ENCODE data around the gene KCNK1. TPM values are rescaled to one million over a fixed set of nuclear protein-coding genes. Genes with fewer than 3 reads are reported as not detected.

The KCNK1 gene
- total and polyA plus RNA-seq, 10 donors = 0.15 to 2.9 (median 1.3) TPM

DNA sequence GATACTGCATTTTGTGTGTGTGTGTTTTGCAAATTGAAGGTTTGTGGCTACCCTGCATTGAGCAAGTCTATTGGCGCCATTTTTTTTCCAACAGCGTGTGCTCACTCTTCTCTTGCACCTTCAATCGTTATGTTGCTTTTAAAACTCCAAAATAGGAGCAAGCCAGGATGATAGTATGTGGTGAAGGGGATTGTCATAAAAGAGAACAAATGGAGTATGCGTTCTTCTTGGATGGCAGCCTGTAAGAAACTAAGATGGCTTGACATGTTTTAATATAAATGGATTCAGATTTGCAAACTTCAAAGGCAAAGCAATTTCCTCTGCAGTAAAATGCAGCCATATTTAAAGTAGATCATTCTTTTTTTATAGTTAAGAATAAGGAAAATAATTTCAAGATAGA lies 43.2 kb upstream of the KCNK1 start:
- intact Hi-C loops (cut with DNase I; ENCODE audit: low total_unique reads) = no loop called here
- H3K9me3 ChIP-seq = peaks cover 0 to 8% (median 5%) of the 10 kb centered on the region in 8 donors
- H3K4me3 ChIP-seq = no peak overlapping the region
- DNase-seq = no peak
- TF ChIP-seq POLR2A (IDR thresholded peaks at IDR 0.05) (no peak), POLR2AphosphoS5 (IDR thresholded peaks at IDR 0.05) (no peak)
- TF ChIP-seq, protein P1, sequence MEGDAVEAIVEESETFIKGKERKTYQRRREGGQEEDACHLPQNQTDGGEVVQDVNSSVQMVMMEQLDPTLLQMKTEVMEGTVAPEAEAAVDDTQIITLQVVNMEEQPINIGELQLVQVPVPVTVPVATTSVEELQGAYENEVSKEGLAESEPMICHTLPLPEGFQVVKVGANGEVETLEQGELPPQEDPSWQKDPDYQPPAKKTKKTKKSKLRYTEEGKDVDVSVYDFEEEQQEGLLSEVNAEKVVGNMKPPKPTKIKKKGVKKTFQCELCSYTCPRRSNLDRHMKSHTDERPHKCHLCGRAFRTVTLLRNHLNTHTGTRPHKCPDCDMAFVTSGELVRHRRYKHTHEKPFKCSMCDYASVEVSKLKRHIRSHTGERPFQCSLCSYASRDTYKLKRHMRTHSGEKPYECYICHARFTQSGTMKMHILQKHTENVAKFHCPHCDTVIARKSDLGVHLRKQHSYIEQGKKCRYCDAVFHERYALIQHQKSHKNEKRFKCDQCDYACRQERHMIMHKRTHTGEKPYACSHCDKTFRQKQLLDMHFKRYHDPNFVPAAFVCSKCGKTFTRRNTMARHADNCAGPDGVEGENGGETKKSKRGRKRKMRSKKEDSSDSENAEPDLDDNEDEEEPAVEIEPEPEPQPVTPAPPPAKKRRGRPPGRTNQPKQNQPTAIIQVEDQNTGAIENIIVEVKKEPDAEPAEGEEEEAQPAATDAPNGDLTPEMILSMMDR (IDR thresholded peaks at IDR 0.05 in 8 of 11, conservative IDR thresholded peaks at IDR 0.05 in 3 of 11) = no peak
- H3K27me3 ChIP-seq (replicated peaks in 1 of 7) = peaks cover 0 to 7% (median 0%) of the 10 kb centered on the region in 7 donors
- no peaks in the 10 kb centered on the region for H3K36me3 ChIP-seq
- 74 to 94% (median 88%) methylated on average over 4 of the region's 4 CpGs for WGBS, 5 donors
- no peak overlapping the region for H3K27ac ChIP-seq
- H3K4me1 ChIP-seq = no peaks in the 10 kb centered on the region

DNA sequence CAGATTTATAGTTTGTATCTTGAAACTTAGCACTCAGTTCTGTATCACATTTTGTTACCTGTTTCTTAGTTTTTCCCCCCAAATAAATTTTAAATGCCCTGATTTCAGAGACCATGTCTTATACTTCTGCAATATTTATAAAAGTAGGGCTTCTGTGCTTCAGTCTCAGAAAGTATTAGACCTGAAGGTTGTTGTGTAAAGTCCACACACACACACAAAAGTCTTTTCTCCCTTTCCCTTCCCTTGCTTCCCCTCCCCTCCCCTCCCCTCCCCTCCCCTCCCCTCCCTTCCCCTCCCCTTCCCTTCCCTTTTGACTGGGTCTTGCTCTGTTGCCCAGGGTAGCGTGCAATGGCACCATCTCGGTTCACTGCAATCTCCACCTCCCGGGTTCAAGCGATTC lies 41.0 kb upstream of the KCNK1 start:
- no peaks in the 10 kb centered on the region for H3K4me1 ChIP-seq
- no peak overlapping the region for H3K4me3 ChIP-seq
- H3K36me3 ChIP-seq = no peaks in the 10 kb centered on the region
- intact Hi-C loops (cut with DNase I; ENCODE audit: low total_unique reads) = no loop called here
- no peak for TF ChIP-seq POLR2AphosphoS5 (IDR thresholded peaks at IDR 0.05)
- TF ChIP-seq, protein P1 (IDR thresholded peaks at IDR 0.05 in 8 of 11, conservative IDR thresholded peaks at IDR 0.05 in 3 of 11) = no peak
- TF ChIP-seq POLR2A (IDR thresholded peaks at IDR 0.05) = no peak
- no peaks in the 10 kb centered on the region for H3K9me3 ChIP-seq
- DNase-seq = no peak
- WGBS, 5 donors = 85 to 100% (median 96%) methylated on average over 2 to 4 of the region's 4 CpGs
- peaks cover 0 to 7% (median 0%) of the 10 kb centered on the region in 7 donors for H3K27me3 ChIP-seq (replicated peaks in 1 of 7)
- H3K27ac ChIP-seq = no peak overlapping the region

DNA sequence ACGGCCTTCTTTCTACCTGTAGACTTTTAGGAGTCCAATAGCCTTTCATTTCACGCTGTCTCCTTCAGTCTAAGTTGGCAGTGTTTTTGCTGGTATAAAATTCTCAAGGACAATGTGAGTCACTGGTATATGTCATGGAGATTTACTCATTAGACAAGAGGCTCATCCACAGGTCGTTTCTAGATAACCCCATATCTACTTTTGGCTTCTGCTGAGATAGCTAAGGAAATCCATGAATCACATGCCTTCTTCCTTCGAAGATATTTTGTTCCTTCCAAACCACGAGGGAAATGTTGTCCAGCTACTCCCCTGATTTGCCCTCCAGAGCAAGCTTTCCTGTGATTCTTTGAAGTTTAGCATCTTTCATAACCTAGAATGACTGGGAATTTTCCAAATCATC lies 38.5 kb upstream of the KCNK1 start:
- no peaks in the 10 kb centered on the region for H3K36me3 ChIP-seq

DNA sequence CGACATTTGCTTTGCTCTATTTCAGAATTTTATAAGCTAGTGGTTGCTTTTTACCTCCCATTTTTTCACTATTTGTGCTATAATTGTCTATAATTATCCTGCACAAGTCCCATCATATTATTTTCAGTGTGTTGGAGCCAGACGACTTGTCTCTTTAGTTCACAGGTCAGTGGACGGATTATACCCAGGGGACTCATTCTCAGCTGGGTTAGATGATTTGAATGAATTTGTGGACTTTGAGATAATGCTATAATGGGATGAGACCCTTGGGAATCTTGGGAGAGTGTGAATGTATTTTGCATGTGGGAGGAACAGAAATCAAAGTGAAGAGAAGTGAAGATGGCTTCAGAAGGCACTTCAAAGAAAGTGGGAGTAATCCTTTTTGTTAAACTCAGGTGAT lies 31.5 kb upstream of the KCNK1 start:
- H3K4me3 ChIP-seq = no peak overlapping the region
- H3K27me3 ChIP-seq (replicated peaks in 1 of 7) = no peaks in the 10 kb centered on the region
- H3K36me3 ChIP-seq = no peaks in the 10 kb centered on the region
- intact Hi-C loops (cut with DNase I; ENCODE audit: low total_unique reads) = no loop called here
- peaks cover 0 to 33% (median 0%) of the 10 kb centered on the region in 8 donors for H3K9me3 ChIP-seq
- no peak for DNase-seq
- H3K4me1 ChIP-seq = no peaks in the 10 kb centered on the region
- H3K27ac ChIP-seq = no peak overlapping the region
- WGBS, 5 donors = 75 to 92% (median 77%) methylated on average over 3 of the region's 3 CpGs
- no peak for TF ChIP-seq POLR2A (IDR thresholded peaks at IDR 0.05)
- TF ChIP-seq, protein P1 (IDR thresholded peaks at IDR 0.05 in 8 of 11, conservative IDR thresholded peaks at IDR 0.05 in 3 of 11) = no peak
- no peak for TF ChIP-seq POLR2AphosphoS5 (IDR thresholded peaks at IDR 0.05)

More for the DNA sequence above, 38.5 kb upstream of the KCNK1 start:
- WGBS, 5 donors = 60 to 69% (median 65%) methylated on average over 5 of the region's 5 CpGs
- intact Hi-C loops (cut with DNase I; ENCODE audit: low total_unique reads) = no loop called here
- H3K4me1 ChIP-seq = no peaks in the 10 kb centered on the region
- no peak overlapping the region for H3K4me3 ChIP-seq
- H3K9me3 ChIP-seq = peaks cover 0 to 19% (median 0%) of the 10 kb centered on the region in 8 donors
- H3K27ac ChIP-seq = no peak overlapping the region
- TF ChIP-seq POLR2A (IDR thresholded peaks at IDR 0.05) = no peak
- no peak for TF ChIP-seq POLR2AphosphoS5 (IDR thresholded peaks at IDR 0.05)
- TF ChIP-seq, protein P1 (IDR thresholded peaks at IDR 0.05 in 8 of 11, conservative IDR thresholded peaks at IDR 0.05 in 3 of 11) = no peak
- H3K27me3 ChIP-seq (replicated peaks in 1 of 7) = no peaks in the 10 kb centered on the region
- no peak for DNase-seq
